ENCODE data around the gene PI4KB.

PI4KB gene

DNA sequence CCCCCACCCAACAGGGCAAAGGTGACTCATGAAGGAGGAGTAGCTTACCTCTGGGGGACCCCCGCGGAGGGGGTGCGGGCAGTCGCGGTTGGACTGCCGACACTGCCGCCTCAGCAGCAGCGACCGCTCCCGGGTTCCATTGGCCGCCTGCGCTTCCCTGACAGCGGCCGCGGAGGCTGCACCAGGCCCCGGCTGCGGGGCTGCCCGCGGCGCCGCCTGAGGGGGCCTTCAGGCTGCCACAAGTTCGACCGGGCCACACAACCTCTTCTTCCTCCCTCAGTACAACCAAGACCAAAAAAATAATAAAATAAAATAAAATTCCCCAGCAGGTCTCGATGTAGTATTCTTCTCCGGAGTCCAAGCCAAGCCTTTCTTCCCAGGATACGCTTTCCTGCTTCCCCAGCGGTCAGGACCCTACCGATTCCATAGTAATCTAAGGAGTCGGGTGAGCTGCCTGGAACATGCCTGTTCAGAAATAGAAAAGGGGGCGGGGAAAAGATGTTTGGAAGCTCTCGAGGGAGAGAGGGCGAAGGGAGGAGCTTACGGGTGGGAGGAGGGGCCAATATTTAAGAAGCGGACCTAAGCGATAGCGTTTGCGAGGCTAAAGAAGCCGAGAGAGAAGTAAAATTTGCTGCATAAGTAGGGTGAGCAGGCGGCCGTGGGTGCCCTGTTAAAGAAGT lies at the start of gene PI4KB:
Gene PI4KB (minus strand): TSS at position 194 of the 680 bp plus-strand sequence. CDS start 10,935 bp downstream, outside the sequence.
- TF ChIP-seq CTCF (IDR thresholded peaks at IDR 0.05; ENCODE audit: low read depth, low read length): no peak
- in situ Hi-C loops (cut with HindIII; ENCODE audit: low sequenced_read_pairs): no loop called here
- DNase-seq (ENCODE audit: low read depth, low spot score): peak; percentile 99
- H3K4me3 ChIP-seq (ENCODE audit: low read depth, low read length): peak within 1 kb of the TSS; percentile 79

- in situ Hi-C loops (cut with HindIII; ENCODE audit: low sequenced_read_pairs): no loop called here
- no peak overlapping the region for H3K4me3 ChIP-seq (ENCODE audit: low read depth, low read length)
- no peak for DNase-seq (ENCODE audit: low read depth, low spot score)
Observed at GRCh38 chr1:151373196-151373595, 46.0 kb upstream of the PI4KB start.

DNA sequence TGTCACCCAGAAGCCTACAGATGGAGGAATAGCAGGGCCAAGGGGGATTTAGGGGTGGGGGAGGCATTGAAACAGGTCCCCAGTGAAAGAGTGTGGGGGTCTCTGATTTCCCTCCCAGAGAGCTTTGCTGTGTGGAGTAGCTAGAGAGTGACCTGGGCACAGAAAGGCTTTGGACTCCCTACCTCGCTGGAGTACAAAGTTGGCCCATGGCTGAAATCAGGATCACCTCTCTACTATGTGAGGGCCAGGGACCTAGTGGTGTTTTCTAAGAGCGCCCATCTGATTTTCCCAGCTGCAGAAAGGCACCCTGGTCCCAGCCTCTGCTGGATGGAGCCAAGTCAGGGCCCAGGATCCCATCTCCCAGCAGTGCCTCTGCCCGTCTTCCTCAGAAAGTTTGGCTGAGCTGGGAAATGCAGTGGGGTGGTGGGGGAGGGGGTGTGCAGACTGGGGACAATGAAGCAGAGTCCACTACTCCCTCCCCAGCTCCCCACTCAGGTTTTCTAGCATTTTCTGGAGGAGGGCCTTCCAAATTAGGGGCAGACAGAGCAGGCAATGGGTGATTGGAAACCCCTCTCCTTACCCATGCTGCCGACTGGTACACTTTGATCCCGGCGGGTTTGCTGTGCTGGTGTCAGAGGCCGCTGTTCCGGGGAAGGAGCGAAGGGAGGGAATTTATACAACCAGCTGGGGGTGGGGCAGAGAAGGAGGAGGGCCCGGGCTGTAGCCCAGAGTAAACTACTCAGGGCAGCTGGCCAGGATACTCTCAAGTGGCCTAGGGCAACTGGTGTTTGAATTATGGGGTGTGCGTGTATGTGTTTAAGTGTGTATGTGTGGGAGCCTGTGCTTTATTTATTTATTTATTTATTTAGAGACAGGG lies 45.1 kb upstream of the PI4KB start, which contains the start of gene SELENBP1:
Gene SELENBP1 (minus strand): TSS at position 648 of the 877 bp plus-strand sequence. CDS start 64 bp downstream, at position 584.
- in situ Hi-C loops (cut with HindIII; ENCODE audit: low sequenced_read_pairs): no loop called here
- peak within 1 kb of the TSS; percentile 32 for H3K4me3 ChIP-seq (ENCODE audit: low read depth, low read length)
- DNase-seq (ENCODE audit: low read depth, low spot score): peak; percentile 56
- no peak for TF ChIP-seq CTCF (IDR thresholded peaks at IDR 0.05; ENCODE audit: low read depth, low read length)

More at GRCh38 chr1:151373196-151373595, 46.0 kb upstream of the PI4KB start:
- TF ChIP-seq CTCF (IDR thresholded peaks at IDR 0.05; ENCODE audit: low read depth, low read length): no peak

GRCh38 chr1:151371370-151372057 lies 44.3 kb upstream of the PI4KB start:
- no peak overlapping the region for H3K4me3 ChIP-seq (ENCODE audit: low read depth, low read length)
- in situ Hi-C loops (cut with HindIII; ENCODE audit: low sequenced_read_pairs): no loop called here
- TF ChIP-seq CTCF (IDR thresholded peaks at IDR 0.05; ENCODE audit: low read depth, low read length): no peak
- peak; percentile 10 for DNase-seq (ENCODE audit: low read depth, low spot score)

GRCh38 chr1:151370211-151370911 lies 43.1 kb upstream of the PI4KB start:
- TF ChIP-seq CTCF (IDR thresholded peaks at IDR 0.05; ENCODE audit: low read depth, low read length): no peak
- DNase-seq (ENCODE audit: low read depth, low spot score): no peak
- H3K4me3 ChIP-seq (ENCODE audit: low read depth, low read length): no peak overlapping the region
- in situ Hi-C loops (cut with HindIII; ENCODE audit: low sequenced_read_pairs): no loop called here

- TF ChIP-seq CTCF (IDR thresholded peaks at IDR 0.05; ENCODE audit: low read depth, low read length): no peak
- no peak overlapping the region for H3K4me3 ChIP-seq (ENCODE audit: low read depth, low read length)
- in situ Hi-C loops (cut with HindIII; ENCODE audit: low sequenced_read_pairs): no loop called here
- DNase-seq (ENCODE audit: low read depth, low spot score): no peak
Observed at GRCh38 chr1:151369621-151370048, 42.4 kb upstream of the PI4KB start.
